NB4 (cell line): ENCODE measurements around the gene NIT2.

Experiments used
- DNase-seq: peaks from one replicate; pipeline ENCODE4 v3.0.0; 2010; ENCODE audit warnings: low read depth
- H3K4me3 ChIP-seq: one replicate; pipeline ENCODE4 v1.5.1; 2011; ENCODE audit warnings: mild to moderate bottlenecking, low read depth, low read length, moderate library complexity
- MAX ChIP-seq: IDR thresholded peaks from 2 replicates; pipeline ENCODE4 v1.6.1; 2011; ENCODE audit warnings: low read depth, low read length
- MYC ChIP-seq: IDR thresholded peaks from 2 replicates; pipeline ENCODE4 v1.6.1; 2011; ENCODE audit warnings: low read depth, low read length
- POLR2A ChIP-seq: IDR thresholded peaks from 2 replicates; pipeline ENCODE4 v1.6.1; 2011; ENCODE audit warnings: mild to moderate bottlenecking; ENCODE audit not compliant: insufficient read length; ENCODE audit errors: extremely low read depth
- TF ChIP-seq, protein P1 (sequence below): IDR thresholded peaks from one replicate; pipeline ENCODE4 v1.5.1; 2012; ENCODE audit warnings: low read depth, low read length

NIT2 gene

DNA sequence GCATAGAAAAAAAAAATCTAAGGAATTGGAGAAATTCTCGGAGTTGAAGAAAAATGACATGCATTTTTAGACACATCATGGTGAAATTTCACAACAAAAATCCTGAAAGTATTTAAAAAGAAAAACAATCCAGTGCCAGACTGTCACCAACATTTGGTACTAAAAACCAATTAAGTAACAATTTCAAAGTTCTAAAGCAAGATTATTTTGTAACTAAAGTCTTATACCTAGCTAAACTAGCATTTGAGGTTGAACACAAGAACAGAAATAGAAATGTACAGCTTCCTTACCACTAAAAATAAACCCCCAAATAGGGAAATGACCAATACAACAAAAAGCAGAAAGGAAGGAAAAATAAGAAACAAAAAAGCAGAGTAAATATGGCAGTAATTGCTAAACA is 54.5 kb downstream of the NIT2 start:
- TF ChIP-seq, protein P1, sequence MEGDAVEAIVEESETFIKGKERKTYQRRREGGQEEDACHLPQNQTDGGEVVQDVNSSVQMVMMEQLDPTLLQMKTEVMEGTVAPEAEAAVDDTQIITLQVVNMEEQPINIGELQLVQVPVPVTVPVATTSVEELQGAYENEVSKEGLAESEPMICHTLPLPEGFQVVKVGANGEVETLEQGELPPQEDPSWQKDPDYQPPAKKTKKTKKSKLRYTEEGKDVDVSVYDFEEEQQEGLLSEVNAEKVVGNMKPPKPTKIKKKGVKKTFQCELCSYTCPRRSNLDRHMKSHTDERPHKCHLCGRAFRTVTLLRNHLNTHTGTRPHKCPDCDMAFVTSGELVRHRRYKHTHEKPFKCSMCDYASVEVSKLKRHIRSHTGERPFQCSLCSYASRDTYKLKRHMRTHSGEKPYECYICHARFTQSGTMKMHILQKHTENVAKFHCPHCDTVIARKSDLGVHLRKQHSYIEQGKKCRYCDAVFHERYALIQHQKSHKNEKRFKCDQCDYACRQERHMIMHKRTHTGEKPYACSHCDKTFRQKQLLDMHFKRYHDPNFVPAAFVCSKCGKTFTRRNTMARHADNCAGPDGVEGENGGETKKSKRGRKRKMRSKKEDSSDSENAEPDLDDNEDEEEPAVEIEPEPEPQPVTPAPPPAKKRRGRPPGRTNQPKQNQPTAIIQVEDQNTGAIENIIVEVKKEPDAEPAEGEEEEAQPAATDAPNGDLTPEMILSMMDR = no peak
- TF ChIP-seq MAX = no peak
- TF ChIP-seq POLR2A = no peak
- no peak for TF ChIP-seq MYC
- no peak for DNase-seq
- H3K4me3 ChIP-seq = no peak overlapping the region

GRCh38 chr3:100395679-100396431 is 61.3 kb downstream of the NIT2 start:
- no peak for DNase-seq
- no peak for TF ChIP-seq MAX
- TF ChIP-seq POLR2A = no peak
- TF ChIP-seq MYC = no peak
- TF ChIP-seq, protein P1 = no peak
- H3K4me3 ChIP-seq = no peak overlapping the region

GRCh38 chr3:100396967-100397366 is 62.4 kb downstream of the NIT2 start:
- no peak for DNase-seq
- TF ChIP-seq MYC = no peak
- no peak for TF ChIP-seq POLR2A
- TF ChIP-seq, protein P1 = no peak
- TF ChIP-seq MAX = no peak
- H3K4me3 ChIP-seq = peak overlapping the region; percentile 25

DNA sequence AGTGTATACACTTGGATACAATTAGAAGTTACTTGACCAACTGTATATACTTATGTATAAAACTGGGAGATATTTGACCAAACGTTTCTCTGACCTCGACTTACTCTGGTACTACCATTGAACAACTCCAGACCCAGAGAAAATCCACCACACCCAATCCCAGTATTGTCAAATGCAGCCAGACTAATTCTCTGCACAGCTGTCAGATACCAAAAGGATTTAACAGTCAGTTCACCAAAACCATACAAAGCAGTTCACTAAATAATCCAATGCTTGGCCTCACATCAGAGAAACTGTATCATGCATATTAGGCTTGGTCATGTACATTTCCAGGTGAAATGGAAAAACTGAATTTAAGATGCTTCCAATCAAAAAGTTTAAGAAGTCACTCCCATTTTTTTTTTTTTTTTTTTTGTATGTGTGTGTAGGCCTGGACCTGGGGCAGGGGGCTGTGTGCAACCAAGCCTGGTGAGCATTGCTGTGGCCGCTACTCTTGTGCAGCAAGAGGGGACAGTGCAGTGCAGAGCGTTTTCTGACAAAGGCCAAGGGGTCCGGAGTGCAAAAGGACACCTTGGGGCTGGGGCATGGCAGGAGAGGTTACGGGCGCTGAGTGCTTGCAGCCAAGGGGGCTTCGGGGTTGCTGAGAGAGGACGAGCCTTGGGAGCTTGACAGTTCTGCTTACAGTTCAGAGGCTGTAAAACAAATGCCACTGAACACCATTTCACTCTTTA is 64.9 kb downstream of the NIT2 start:
- H3K4me3 ChIP-seq = peak overlapping the region; percentile 94
- TF ChIP-seq MAX (no peak), MYC (no peak), POLR2A (no peak)
- TF ChIP-seq, protein P1 = no peak
- DNase-seq = peak; percentile 12

GRCh38 chr3:100400419-100400779 is 65.8 kb downstream of the NIT2 start:
- DNase-seq = peak; percentile 52
- H3K4me3 ChIP-seq = peak overlapping the region; percentile 94
- TF ChIP-seq MAX = no peak
